Activated naive CD8-positive, alpha-beta T cell treated with anti-CD3 and anti-CD28 coated beads, Interleukin-2, amount 10 ng/mL, durations not matched to agents 7 days and 5 days (primary cell): ENCODE measurements around the gene B4GALT6. TPM values are rescaled to one million over a fixed set of nuclear protein-coding genes. Genes with fewer than 3 reads are reported as not detected.

Experiments
- ATAC-seq: fragments of 150-1000 bp; cut with Tn5 transposase; one replicate; pipeline ENCODE4 v1.10.0; 2021; ENCODE audit warnings: low read depth, moderate library complexity
- POLR2A ChIA-PET: fragments of 350-600 bp; sonication (Branson Sonifier 250); formaldehyde crosslinking; loops from one replicate; lab custom pipeline; 2021; ENCODE audit warnings: antibody characterized with exemption; lab: Charles Lee
- DNase-seq: peaks from one replicate; pipeline ENCODE4 v3.0.0; 2021
- H3K27ac Mint-ChIP-seq: one replicate; pipeline ENCODE4 v1.8.0; 2022; ENCODE audit warnings: mild to moderate bottlenecking, mixed read lengths
- H3K27me3 Mint-ChIP-seq: one replicate; pipeline ENCODE4 v1.8.0; 2022; ENCODE audit warnings: mild to moderate bottlenecking, moderate library complexity, mixed read lengths
- H3K36me3 Mint-ChIP-seq: one replicate; pipeline ENCODE4 v1.8.0; 2021; ENCODE audit warnings: mild to moderate bottlenecking, mixed read lengths
- H3K4me1 Mint-ChIP-seq: one replicate; pipeline ENCODE4 v1.8.0; 2021; ENCODE audit warnings: mixed read lengths
- H3K4me3 Mint-ChIP-seq: one replicate; pipeline ENCODE4 v1.8.0; 2022; ENCODE audit warnings: mild to moderate bottlenecking, moderate library complexity, mixed read lengths
- H3K9me3 Mint-ChIP-seq: one replicate; pipeline ENCODE4 v1.8.0; 2021; ENCODE audit warnings: mixed read lengths
- total RNA-seq, 2 experiments: library from RNA; stranded (reverse); gene quantifications; one replicate each; pipeline ENCODE4 v1.2.3, GENCODE V29; 2021

B4GALT6 gene
- total RNA-seq, 2 experiments from 2014 or later = 0.48 to 0.58 TPM

- no peak for ATAC-seq
- no peaks in the 10 kb centered on the region for H3K36me3 Mint-ChIP-seq
- peaks cover 13% of the 10 kb centered on the region for H3K4me1 Mint-ChIP-seq
- no peak overlapping the region for H3K4me3 Mint-ChIP-seq
- POLR2A ChIA-PET = no interaction called here
- DNase-seq = no peak
- no peaks in the 10 kb centered on the region for H3K9me3 Mint-ChIP-seq
- H3K27me3 Mint-ChIP-seq = peaks cover 61% of the 10 kb centered on the region
- H3K27ac Mint-ChIP-seq = no peak overlapping the region
These were observed 1.3 kb downstream of the B4GALT6 start for GRCh38 chr18:31683106-31683505.

- H3K4me1 Mint-ChIP-seq = peaks cover 9% of the 10 kb centered on the region
- POLR2A ChIA-PET = interaction anchor here (0.6 kb wide), 1 partner anchor 130 kb away, joined by 5 read pairs; no protein-coding TSS in a partner anchor
- H3K27ac Mint-ChIP-seq = no peak overlapping the region
- no peak for DNase-seq
- H3K4me3 Mint-ChIP-seq = no peak overlapping the region
- no peaks in the 10 kb centered on the region for H3K9me3 Mint-ChIP-seq
- no peaks in the 10 kb centered on the region for H3K36me3 Mint-ChIP-seq
- H3K27me3 Mint-ChIP-seq = peaks cover 47% of the 10 kb centered on the region
- ATAC-seq = no peak
These were observed 3.4 kb downstream of the B4GALT6 start for GRCh38 chr18:31680831-31681568.

GRCh38 chr18:31680433-31680811 lies 4.0 kb downstream of the B4GALT6 start:
- POLR2A ChIA-PET = interaction anchor here (0.6 kb wide), 1 partner anchor 130 kb away, joined by 5 read pairs; no protein-coding TSS in a partner anchor

GRCh38 chr18:31679791-31680432 lies 4.5 kb downstream of the B4GALT6 start:
- H3K36me3 Mint-ChIP-seq = no peaks in the 10 kb centered on the region
- ATAC-seq = no peak
- POLR2A ChIA-PET = interaction anchor here (0.6 kb wide), 1 partner anchor 129 kb away, joined by 5 read pairs; no protein-coding TSS in a partner anchor
- H3K9me3 Mint-ChIP-seq = no peaks in the 10 kb centered on the region
- H3K4me3 Mint-ChIP-seq = no peak overlapping the region
- peaks cover 5% of the 10 kb centered on the region for H3K4me1 Mint-ChIP-seq
- DNase-seq = no peak
- H3K27ac Mint-ChIP-seq = no peak overlapping the region
- peaks cover 53% of the 10 kb centered on the region for H3K27me3 Mint-ChIP-seq

More at GRCh38 chr18:31680433-31680811, 4.0 kb downstream of the B4GALT6 start:
- Mint-ChIP-seq H3K9me3 (no peaks in the 10 kb centered on the region), H3K4me3 (no peak overlapping the region), H3K4me1 (peaks cover 5% of the 10 kb centered on the region), H3K27me3 (peaks cover 48% of the 10 kb centered on the region), H3K27ac (no peak overlapping the region), H3K36me3 (no peaks in the 10 kb centered on the region)
- DNase-seq = no peak
- ATAC-seq = no peak

GRCh38 chr18:31679133-31679742 lies 5.1 kb downstream of the B4GALT6 start:
- peaks cover 51% of the 10 kb centered on the region for H3K27me3 Mint-ChIP-seq
- no peaks in the 10 kb centered on the region for H3K36me3 Mint-ChIP-seq
- H3K27ac Mint-ChIP-seq = no peak overlapping the region
- H3K4me1 Mint-ChIP-seq = peaks cover 3% of the 10 kb centered on the region
- DNase-seq (no peak), ATAC-seq (no peak)
- no peaks in the 10 kb centered on the region for H3K9me3 Mint-ChIP-seq
- no peak overlapping the region for H3K4me3 Mint-ChIP-seq
- POLR2A ChIA-PET = no interaction called here

- H3K9me3 Mint-ChIP-seq = no peaks in the 10 kb centered on the region
- H3K4me1 Mint-ChIP-seq = no peaks in the 10 kb centered on the region
- DNase-seq (no peak), ATAC-seq (no peak)
- no peaks in the 10 kb centered on the region for H3K36me3 Mint-ChIP-seq
- peaks cover 43% of the 10 kb centered on the region for H3K27me3 Mint-ChIP-seq
- no peak overlapping the region for H3K27ac Mint-ChIP-seq
- H3K4me3 Mint-ChIP-seq = no peak overlapping the region
- POLR2A ChIA-PET = no interaction called here
These were observed 6.0 kb downstream of the B4GALT6 start for GRCh38 chr18:31678425-31678824.

- no peaks in the 10 kb centered on the region for H3K9me3 Mint-ChIP-seq
- no peak overlapping the region for H3K27ac Mint-ChIP-seq
- no peaks in the 10 kb centered on the region for H3K36me3 Mint-ChIP-seq
- ATAC-seq (no peak), DNase-seq (no peak)
- H3K4me3 Mint-ChIP-seq = no peak overlapping the region
- no peaks in the 10 kb centered on the region for H3K4me1 Mint-ChIP-seq
- peaks cover 36% of the 10 kb centered on the region for H3K27me3 Mint-ChIP-seq
- POLR2A ChIA-PET = no interaction called here
These were observed 6.8 kb downstream of the B4GALT6 start for GRCh38 chr18:31677592-31677991.

GRCh38 chr18:31675404-31675803 lies 9.0 kb downstream of the B4GALT6 start:
- Mint-ChIP-seq H3K4me3 (no peak overlapping the region), H3K4me1 (no peaks in the 10 kb centered on the region), H3K9me3 (no peaks in the 10 kb centered on the region), H3K36me3 (no peaks in the 10 kb centered on the region), H3K27me3 (peaks cover 21% of the 10 kb centered on the region), H3K27ac (no peak overlapping the region)
- DNase-seq (no peak), ATAC-seq (no peak)
- POLR2A ChIA-PET = no interaction called here

- Mint-ChIP-seq H3K36me3 (no peaks in the 10 kb centered on the region), H3K27ac (no peak overlapping the region), H3K4me1 (no peaks in the 10 kb centered on the region), H3K9me3 (no peaks in the 10 kb centered on the region), H3K27me3 (peaks cover 17% of the 10 kb centered on the region), H3K4me3 (no peak overlapping the region)
- DNase-seq = no peak
- no peak for ATAC-seq
- POLR2A ChIA-PET = no interaction called here
These were observed 11.7 kb downstream of the B4GALT6 start for GRCh38 chr18:31672628-31673135.

- DNase-seq (no peak), ATAC-seq (no peak)
- Mint-ChIP-seq H3K36me3 (no peaks in the 10 kb centered on the region), H3K27ac (no peak overlapping the region), H3K27me3 (peaks cover 16% of the 10 kb centered on the region), H3K4me1 (no peaks in the 10 kb centered on the region), H3K4me3 (no peak overlapping the region), H3K9me3 (no peaks in the 10 kb centered on the region)
- POLR2A ChIA-PET = no interaction called here
These were observed 12.4 kb downstream of the B4GALT6 start for GRCh38 chr18:31671951-31672350.

GRCh38 chr18:31669541-31669940 lies 14.8 kb downstream of the B4GALT6 start:
- Mint-ChIP-seq H3K27me3 (peaks cover 10% of the 10 kb centered on the region), H3K36me3 (no peaks in the 10 kb centered on the region)
- POLR2A ChIA-PET = no interaction called here

GRCh38 chr18:31667185-31667584 lies 17.2 kb downstream of the B4GALT6 start:
- H3K36me3 Mint-ChIP-seq = no peaks in the 10 kb centered on the region
- DNase-seq (no peak), ATAC-seq (no peak)
- H3K9me3 Mint-ChIP-seq = no peaks in the 10 kb centered on the region
- H3K4me3 Mint-ChIP-seq = no peak overlapping the region
- H3K27me3 Mint-ChIP-seq = peaks cover 10% of the 10 kb centered on the region
- POLR2A ChIA-PET = no interaction called here
- H3K27ac Mint-ChIP-seq = no peak overlapping the region
- H3K4me1 Mint-ChIP-seq = no peaks in the 10 kb centered on the region

More at GRCh38 chr18:31669541-31669940, 14.8 kb downstream of the B4GALT6 start:
- H3K27ac Mint-ChIP-seq = no peak overlapping the region
- no peak for ATAC-seq
- H3K4me1 Mint-ChIP-seq = no peaks in the 10 kb centered on the region
- no peak overlapping the region for H3K4me3 Mint-ChIP-seq
- DNase-seq = no peak
- no peaks in the 10 kb centered on the region for H3K9me3 Mint-ChIP-seq

- no peak for ATAC-seq
- no peaks in the 10 kb centered on the region for H3K4me1 Mint-ChIP-seq
- H3K27me3 Mint-ChIP-seq = peaks cover 10% of the 10 kb centered on the region
- H3K4me3 Mint-ChIP-seq = no peak overlapping the region
- POLR2A ChIA-PET = no interaction called here
- no peak for DNase-seq
- H3K36me3 Mint-ChIP-seq = no peaks in the 10 kb centered on the region
- no peak overlapping the region for H3K27ac Mint-ChIP-seq
- no peaks in the 10 kb centered on the region for H3K9me3 Mint-ChIP-seq
These were observed 18.3 kb downstream of the B4GALT6 start for GRCh38 chr18:31666055-31666454.
